ENCODE measurements around the gene BARHL1.

DNA sequence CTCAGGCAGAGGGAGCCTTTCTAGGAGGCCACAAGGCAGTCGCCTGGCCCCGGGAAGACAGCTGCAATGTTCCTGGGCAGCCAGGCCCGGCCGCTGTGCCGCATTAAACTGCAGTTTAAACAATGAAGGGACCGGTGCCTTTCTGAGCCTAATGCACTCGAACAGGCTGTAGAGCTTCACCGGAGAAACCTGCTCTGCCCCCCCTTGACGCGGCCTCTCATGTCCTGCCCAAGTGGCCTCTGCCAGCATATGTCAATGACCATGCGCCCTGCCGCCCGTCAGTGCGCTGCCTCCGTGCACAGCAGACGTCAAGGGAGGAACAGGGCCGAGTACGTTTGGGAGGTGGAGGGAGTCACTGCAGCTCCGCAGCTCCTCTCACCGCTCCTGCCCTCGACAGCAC, 38.4 kb upstream of the BARHL1 start:
- TF ChIP-seq, protein P1, sequence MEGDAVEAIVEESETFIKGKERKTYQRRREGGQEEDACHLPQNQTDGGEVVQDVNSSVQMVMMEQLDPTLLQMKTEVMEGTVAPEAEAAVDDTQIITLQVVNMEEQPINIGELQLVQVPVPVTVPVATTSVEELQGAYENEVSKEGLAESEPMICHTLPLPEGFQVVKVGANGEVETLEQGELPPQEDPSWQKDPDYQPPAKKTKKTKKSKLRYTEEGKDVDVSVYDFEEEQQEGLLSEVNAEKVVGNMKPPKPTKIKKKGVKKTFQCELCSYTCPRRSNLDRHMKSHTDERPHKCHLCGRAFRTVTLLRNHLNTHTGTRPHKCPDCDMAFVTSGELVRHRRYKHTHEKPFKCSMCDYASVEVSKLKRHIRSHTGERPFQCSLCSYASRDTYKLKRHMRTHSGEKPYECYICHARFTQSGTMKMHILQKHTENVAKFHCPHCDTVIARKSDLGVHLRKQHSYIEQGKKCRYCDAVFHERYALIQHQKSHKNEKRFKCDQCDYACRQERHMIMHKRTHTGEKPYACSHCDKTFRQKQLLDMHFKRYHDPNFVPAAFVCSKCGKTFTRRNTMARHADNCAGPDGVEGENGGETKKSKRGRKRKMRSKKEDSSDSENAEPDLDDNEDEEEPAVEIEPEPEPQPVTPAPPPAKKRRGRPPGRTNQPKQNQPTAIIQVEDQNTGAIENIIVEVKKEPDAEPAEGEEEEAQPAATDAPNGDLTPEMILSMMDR (IDR thresholded peaks at IDR 0.05): no peak
- TF ChIP-seq ZFX (IDR thresholded peaks at IDR 0.05; ENCODE audit: borderline replicate concordance): no peak
